ENCODE measurements around the gene TCF7L2.

GRCh38 chr10:112914288-112914952 lies 35.6 kb upstream of the TCF7L2 start:
- TF ChIP-seq CTCF (IDR thresholded peaks at IDR 0.05) (no peak), POLR2A (IDR thresholded peaks at IDR 0.05) (no peak)
